GM19238 (cell line): ENCODE measurements around the gene TNS1.
A peak's percentile ranks its signal among the peaks of the same experiment; 100 is the strongest.
"Not testable (repeated sequence)": the region's sequence is repeated elsewhere in the genome, so short reads cannot be mapped to it uniquely, and the experiment has no call there.

Source experiments
- DNase-seq: peaks from one replicate; pipeline ENCODE4 v3.0.0; 2011; ENCODE audit warnings: low spot score; ENCODE audit not compliant: insufficient read length

TNS1 gene

DNA sequence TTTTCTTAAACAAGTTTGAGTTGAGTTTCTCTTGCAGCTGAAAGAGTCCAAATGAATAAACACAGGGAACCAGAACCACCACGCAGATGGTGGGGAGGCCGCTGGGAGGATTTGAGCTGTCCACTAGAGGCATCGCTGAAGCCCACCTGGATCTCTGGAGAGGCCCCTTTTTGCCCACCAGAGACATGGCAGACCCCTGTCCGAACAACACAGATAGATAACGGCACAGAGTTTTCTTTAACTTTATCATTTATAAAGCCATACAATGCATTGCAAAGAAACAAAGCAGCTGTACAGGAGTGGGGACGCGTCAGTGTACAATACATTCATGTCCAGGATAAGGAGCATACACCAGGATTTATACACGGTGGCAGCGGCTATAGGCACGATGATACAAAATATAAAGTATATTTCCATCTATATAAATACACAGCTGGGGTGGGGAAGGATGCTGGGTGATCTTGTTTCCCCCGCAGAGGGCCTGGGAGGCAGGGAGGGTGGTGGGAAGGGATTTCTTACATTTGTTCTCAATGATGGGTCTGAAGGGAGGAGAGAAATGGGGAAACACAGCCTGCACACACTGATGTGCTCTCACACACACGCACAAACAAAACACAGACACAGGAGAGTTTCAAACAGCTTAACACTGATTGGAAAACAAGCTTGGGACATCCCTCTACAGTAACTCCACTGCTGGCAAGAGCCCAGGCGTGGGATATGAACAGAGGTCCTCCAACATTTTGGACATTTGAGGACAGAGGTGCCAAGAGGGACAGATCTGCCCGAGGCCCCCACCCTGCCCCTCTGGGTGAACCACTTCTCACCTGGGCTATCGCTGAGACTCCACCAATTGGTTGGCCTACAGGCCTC is 203.0 kb downstream of the TNS1 start:
- no peak for DNase-seq

DNA sequence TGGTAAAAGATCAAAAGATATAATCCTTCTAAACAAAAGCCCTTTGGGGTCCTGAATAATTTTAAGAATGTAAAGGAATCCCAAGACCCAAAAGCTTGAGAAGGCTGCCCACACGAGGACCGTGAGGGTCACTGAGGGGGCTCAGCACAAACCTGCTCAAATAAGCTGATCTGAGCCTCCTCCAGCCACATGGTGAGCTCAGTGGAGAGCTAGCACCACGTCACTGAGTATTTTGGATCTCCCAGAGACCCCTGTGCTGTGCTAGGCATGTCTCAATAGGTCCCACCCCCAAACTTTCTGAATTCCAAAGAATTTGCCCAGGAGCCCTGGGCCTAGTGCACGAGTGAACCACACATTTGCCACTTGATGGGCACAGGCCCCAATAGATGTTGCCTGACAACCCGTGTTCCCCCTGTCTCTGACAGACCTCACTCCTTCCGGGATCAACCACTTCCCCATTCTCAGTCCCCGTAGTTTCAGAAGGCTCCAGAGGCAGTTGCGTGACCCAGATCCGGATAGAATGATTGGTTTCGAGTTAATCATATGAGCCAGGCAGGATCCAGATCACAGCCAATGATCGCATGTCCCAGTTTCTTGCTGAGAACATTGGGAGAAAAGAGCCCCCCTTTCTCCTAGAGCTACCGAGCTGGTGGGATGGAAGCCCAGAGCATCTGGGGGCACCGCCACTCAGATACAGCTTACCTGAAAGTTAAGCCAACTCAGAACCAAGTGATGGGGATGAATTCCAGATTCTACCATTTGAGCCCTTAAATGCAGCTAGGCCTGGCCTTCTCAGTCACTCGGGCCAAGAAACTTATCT is 203.8 kb downstream of the TNS1 start:
- DNase-seq, result peak; percentile 38

DNA sequence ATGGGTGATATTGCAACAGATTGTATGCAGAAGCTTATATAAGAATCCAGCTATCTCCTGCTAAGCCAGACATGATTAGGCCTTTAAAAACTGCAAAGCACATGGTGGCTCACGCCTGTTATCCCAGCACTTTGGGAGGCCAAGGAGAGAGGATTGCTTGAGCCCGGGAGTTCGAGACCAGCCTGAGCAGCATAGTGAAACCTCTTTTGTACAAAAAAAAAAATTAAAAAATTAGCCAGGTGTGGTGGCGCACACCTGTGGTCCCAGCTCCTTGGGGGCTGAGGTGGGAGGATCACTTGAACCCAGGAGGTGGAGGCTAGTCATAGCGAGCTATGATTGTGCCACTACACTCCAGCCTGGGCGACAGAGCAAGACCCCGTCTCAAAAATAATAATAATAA is 204.6 kb downstream of the TNS1 start:
- no peak for DNase-seq

DNA sequence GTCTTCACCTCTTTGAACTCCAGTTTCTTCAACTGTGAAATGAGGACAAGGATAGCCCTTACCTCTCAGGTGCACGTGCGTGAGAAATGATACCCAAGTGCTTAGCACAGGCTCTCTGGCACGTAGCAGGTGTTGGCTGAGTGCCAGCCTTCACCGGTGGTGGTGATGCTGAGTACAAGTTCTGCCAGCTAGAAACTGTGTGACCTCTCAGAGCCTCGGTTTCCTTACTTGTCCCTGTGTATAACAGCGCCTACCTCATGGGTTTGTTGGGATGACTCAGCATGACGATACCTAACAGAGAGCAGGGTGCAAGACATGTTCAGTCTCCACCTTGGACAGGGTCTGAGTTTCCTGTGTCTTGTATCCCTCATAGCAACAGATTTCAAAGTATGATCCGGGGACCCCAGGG is 205.1 kb downstream of the TNS1 start:
- no peak for DNase-seq

DNA sequence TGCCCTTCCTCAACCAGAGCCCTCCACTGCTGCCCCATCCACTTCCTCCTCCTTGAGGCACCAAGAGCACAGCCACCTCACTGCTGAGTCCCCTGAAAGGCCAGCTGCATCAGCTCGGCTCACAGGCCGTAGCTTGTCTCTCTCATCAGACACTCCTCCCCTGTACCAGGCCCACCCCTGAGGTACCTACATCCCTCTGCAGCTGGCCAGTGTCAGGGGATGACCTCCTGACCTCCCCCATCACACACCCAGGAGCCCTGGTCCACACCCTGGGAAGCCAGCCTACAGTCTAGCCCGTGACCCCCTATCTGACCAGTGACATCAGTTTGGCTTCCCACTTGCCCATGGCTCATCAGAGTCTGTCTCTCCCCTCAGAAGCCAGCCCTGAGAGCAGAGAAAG is 205.6 kb downstream of the TNS1 start:
- no peak for DNase-seq

DNA sequence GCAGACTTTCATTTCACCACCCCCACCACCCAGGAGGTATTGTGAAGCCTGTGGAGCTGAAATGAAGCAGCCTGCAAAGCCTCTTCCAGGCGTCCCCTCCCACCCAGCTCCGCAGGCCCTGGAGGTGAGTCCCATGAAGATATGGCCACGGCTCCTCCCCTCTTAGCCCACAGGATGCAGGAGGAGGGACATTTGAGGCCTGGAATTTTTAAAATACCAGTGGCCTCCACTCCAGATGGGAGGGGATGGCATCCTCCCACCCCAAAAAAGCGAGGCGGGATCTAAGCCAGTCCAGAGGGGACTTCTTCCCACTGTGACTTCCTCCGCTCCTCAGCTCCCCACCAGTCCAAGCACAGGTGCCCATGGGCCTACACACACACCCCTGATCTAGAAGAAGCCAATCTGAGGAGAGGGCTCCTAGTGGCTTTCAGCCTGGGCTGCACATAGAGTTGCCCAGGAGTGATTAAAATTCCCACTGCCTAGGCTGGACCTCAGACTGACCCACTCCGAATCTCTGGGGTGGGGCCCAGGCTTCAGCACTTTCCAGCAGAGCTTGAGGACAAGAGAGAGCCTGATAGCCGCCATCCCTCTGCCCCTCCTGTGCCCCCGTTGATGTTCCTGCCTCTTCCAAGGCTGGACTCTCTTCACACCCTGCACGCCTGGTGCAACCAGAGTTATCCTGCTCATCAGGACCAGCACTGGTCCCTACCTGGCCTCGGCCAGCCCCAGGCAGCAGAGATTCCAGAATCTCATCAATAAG is 206.9 kb downstream of the TNS1 start:
- no peak for DNase-seq

DNA sequence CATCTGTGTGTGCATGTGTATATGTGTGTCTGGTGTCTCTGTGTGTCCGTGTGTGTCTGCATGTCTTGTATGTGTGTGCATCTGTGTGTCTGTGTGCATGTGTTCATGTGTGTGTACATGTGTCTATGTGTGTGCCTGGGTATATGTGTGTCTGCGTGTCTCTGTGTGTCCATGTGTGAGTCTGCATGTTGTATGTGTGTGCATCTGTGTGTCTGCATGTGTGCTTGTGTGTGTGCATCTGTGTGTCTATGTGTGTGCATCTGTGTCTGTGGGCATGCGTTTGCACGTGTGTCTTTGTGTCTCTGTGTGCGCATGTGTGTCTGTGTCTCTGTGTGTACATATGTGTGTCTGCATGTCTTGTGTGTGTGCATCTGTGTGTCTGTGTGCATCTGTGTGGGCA is 207.7 kb downstream of the TNS1 start:
- DNase-seq, result no peak

DNA sequence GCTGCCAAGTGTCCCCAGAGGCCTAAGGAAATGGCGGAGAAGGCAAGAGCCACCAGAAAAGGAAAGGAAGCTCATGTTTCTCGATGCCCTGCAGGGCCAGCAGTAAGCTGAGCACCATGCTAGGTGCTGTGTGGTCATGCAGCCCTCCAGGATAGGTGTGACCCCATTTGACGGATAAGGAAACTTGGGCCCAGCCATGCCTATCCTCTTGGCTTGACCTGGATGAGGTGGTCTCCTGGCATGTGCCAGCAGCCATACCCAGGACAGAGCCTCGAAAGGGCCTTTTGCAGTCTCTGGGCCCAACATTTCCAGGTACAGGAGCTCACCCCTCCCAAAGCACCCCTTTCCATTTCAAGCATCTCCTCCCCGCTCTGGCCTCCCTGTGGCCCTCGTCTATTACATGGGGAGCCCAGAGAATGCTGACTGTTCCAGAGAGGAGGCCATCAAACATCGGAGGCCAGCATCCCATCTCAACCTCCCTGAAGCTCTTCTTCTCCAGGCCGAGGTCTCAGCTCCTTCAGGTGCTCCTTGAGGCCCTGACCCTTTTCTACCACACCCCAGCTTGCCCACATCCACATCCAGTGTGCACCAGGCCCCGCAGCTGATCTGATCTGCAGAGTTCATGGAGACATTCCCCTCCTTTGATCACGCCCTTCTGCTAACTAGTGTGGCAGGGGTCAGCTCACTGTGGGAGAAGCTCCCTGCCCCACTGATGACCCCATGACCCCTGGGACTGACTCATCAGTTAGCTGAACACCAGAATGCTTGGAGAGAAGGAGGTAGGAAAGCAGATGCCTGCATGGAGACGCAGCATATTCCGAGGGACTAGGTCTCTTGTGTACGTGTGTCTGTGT is 208.4 kb downstream of the TNS1 start:
- no peak for DNase-seq

DNA sequence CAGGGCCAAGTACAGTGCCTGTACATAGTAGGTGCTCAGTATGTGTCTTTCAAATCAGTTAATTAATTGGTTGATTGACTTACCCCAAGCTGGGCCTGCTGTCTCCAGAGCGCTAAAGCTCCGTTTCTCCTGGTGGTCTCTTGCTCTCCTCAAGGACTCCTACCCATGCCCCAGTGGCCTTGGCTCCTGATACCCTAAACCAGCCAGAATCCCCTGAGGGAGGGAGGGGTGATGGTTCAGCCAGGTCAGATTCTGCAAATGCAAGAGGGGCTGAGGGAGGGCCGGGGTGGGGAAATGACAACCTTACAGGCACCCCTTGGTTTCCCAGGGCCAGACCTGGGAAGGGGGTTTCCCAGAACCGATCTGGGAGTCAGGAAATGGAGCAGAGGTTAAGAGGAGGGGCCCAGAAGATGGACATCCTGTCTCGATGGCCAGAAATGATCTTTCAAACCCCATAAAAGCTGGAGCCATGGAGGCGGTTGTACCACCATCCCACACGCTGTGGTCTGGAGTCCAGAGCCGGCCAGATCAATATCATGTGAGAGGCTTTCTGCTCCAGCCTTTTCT is 209.1 kb downstream of the TNS1 start:
- DNase-seq, result no peak

DNA sequence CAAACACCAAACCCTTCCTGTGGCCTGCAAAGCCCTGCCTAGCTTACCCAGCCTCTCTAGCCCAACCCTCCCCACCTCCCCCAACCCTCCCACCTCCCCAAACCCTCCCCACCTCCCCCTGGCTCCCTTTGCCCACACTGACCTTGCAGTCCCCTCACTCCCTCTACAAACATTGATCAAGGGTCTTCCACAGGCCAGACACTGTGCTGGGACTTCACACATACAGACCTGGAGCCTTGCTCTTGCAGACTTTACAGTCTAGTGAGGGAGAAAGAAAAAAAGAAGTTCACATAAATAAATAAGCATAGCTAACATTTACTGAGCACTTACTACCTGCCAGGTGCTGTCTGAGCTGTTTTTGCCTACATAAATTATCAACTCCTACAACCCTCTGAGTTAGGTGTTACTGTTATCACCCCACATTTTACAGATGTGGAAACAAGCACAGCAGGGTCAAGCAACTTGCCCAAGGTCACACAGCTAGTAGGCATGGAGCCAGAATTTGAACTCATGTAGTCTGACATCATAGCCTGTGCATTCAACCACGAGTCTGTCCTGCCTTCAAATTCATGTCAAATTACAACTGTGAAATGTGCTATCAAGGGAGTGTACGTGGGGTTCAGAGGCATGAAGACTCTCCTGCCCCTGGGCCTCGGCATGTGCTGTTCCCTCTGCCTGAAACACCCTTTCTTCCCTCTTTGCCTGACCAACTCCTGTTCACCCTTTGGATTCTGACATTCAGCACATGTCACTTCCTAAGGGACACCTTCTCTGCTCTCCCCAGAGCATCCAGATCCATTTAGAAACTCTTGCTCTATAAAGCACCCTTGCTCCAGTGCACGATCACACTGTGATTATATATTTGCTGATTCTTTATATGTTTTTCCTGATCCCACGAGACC is 209.9 kb downstream of the TNS1 start:
- no peak for DNase-seq

DNA sequence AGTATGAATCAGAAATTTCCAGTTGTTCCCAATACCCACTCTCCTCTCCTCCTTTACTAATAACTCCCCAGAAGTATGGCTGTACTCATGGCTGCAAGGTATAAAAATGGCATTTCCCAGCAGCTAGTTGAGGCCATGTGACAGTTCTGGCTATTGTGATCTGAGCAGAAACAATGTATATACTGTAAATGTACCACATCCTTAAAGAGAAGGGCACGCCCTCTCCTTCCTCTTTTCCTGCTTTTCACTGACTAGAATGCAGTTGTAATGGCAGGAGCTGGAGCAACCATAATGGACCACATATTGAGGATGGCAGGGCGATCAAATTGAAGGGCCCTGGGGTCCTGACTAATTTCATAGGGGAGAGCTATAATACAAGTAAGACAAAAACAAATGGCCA is 211.2 kb downstream of the TNS1 start:
- no peak for DNase-seq

DNA sequence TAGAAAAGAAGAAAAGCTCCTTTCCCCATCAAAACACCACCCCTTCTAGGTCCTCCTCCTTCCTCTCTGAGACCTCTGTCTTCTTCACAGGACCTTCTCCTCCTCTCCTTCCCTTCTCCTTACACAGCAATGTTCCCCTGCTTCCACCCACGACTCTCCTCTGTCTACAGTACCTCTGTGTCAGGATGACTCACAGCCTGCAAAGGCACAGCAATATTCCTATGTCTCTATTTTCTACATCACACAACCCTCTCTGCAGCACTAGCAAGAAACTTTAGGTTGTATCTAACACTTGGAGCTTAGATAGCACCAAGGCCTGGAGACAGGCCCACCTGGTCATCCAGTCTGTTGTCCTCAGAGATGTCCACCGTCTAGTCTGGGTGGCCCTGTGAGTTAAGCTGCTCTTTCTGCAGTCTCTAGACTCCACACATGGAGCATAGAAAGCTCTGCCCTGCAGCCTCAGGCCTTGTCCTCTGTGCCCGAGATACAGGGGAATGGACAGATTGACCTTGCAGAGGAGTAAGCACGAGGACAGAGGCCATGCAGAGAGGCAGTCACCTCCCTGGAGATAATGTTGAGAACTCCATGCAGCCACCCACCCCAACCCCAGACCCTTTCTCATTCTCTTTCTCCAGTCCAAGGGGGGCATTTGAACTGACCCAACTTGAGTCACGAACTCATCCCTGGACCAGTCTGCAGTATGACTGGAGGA is 212.0 kb downstream of the TNS1 start:
- DNase-seq, result no peak

DNA sequence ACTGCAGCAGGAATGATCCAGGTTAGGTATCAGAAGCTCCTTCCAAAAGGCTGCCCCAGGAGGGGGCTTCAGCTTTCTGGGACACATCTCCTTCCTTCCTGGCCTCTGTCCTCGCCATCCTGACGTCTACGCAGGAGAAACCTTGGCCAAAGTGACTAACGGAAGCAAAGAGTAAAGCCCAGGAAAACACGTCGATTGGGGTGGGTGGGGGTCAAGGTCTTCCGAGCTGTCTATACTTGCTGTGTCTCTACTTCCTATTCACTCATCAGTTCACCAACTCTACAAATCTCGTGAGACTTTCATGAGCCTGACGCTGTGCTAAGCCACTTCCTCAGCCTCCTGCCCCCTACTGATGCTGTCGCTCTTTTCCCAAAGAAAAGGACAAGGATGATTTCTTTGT is 212.6 kb downstream of the TNS1 start:
- no peak for DNase-seq

DNA sequence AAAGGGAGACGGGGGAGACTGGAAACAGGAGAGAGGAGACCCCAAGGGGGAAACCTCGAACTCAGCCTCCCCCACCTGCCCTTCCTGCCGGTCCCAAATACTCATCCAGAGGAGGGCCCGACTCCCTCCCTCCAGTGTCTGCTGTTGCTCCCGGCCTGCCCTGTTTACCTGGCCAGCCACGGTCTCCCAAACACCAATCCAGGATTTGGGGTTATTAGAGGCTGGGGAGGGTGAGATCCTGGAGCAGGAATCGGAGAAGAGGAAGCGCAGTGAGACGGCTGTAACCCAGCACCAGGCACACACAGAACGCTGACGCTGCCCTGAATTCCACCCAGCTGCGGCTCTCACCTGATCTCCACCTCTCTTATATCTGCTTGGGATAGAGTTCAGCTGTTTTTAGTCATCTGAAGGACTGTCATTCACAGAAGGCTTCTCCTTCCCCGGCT is 213.0 kb downstream of the TNS1 start:
- DNase-seq, result no peak

DNA sequence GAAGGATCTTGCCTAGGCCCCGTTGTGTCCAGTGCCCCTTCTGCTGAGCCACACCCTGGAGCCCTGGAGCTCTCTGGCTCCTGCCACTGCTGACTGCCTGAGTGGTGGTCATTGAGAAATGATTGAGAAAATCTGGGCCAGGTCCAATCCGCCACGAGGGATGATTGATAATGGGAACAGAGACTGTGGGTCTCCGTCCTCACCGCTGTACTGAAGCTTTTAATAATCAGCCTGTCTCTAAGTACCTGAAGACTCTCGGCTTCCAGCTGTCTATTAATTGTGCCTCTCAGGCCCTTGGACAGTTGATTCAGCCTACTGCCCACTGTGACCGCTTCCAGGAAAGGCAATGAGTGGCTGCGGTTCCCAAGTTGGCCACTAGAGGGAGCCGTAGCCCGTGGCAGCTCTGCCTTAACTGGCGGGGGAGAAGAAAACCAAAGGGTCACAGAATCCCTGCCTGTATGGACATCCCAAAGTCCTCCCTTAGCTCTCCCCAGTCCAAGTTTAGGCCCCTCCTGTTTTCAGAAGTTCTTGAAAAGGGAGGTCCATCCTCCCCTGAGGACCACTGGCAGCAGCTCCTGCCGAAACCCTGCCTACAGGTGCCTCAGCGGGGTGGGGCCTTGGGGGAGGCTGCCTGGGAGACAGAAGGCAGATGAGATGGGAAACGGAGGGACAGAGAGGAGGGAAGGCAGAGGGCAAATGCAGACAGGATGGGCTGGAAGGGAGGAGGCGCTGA is 213.6 kb downstream of the TNS1 start:
- peak; percentile 61 for DNase-seq

DNA sequence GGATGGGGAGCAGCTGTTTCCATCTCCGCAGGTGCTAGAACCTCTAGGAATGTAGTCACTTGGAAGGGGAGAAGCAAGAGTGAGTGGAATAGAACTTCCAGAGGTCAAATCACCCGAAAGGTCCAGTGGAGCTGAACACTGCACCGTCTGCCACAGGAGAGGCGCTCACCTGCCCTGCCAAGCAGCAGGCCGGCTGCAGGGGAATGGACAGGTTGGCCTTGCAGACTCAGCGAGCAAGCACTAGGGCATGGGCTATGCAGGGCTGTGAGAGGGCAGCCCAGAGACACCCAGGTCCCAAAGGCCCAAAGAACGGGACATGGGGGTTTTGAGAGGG is 214.2 kb downstream of the TNS1 start:
- DNase-seq, result no peak

DNA sequence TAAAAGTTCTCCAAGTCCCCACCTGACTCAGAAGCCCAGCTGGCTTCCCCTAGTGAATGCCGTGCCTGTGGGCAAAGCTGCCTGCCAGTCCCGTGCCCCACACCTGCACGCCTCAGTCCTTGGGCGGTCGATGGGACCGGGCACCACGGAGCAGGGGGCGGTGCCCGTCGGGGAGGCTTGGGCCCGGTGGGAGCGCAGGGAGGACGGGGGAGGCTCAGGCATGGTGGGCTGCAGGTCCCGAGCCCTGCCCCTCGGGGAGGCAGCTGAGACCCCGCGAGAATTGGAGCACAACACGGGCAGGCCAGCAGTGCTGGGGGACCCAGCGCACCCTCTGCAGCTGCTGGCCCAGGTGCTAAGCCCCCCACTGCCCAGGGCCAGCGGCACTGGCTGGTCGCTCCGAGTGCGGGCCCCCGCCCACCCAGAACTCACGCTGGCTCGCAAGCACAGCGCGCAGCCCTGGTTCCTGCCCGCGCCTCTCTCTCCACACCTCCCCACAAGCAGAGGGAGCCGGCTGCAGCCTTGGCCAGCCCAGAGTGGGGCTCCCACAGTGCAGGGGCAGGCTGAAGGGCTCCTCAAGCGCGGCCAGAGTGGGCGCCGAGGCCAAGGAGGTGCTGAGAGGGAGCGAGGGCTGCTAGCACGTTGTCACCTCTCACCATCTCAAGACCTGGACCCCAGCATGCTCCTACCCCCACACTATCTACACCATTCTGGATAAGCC is 215.5 kb downstream of the TNS1 start:
- DNase-seq, result no peak

DNA sequence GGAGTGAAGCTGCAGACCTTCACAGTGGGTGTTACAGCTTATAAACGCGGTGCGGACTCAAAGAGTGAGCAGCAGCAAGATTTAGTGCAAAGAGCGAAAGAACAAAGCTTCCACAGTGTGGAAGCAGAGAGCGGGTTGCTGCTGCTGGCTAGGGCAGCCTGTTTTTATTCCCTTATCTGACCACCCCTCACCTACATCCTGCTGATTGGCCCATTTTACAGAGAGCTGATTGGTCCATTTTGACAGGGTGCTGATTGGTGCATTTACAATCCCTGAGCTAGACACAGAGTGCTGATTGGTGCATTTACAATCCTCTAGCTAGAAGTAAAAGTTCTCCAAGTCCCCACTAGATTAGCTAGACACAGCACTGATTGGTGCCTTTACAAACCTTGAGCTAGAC is 216.2 kb downstream of the TNS1 start:
- DNase-seq, result not testable (repeated sequence)
